HepG2 (cell line): Measurements from ENCODE around the gene HS6ST1. TPM values are rescaled to one million over a fixed set of nuclear protein-coding genes. Genes with fewer than 3 reads are reported as not detected.

Source experiments
- FIP1L1 ChIP-seq: fragments of 200-400 bp; formaldehyde crosslinking; IDR thresholded peaks from 2 replicates; pipeline ENCODE4 v1.6.1; 2018; ENCODE audit warnings: low read depth, mild to moderate bottlenecking, low read length, moderate library complexity, borderline replicate concordance; ENCODE audit not compliant: insufficient read depth
- HDAC2 ChIP-seq: sonication (generic); formaldehyde crosslinking; IDR thresholded peaks from 2 replicates; pipeline ENCODE4 v1.4.0; 2020; ENCODE audit warnings: missing genetic modification reagents
- KDM1A ChIP-seq: IDR thresholded peaks from 2 replicates; pipeline ENCODE4 v1.6.1; 2016; ENCODE audit warnings: missing compliant biosample characterization
- KMT2B ChIP-seq: IDR thresholded peaks from 2 replicates; pipeline ENCODE4 v1.6.1; 2016; ENCODE audit warnings: missing genetic modification reagents, missing compliant biosample characterization
- MIER2 ChIP-seq: IDR thresholded peaks from 2 replicates; pipeline ENCODE4 v1.6.1; 2016; ENCODE audit warnings: missing biosample characterization, missing genetic modification reagents
- NBN ChIP-seq: fragments of 450-650 bp; conservative IDR thresholded peaks from 2 replicates; pipeline ENCODE4 v1.6.1; 2017
- NR2F6 ChIP-seq, 2 experiments: IDR thresholded peaks; 2 replicates each; pipeline ENCODE4 v1.6.1; 2016; ENCODE audit warnings: antibody characterized with exemption in 1 of 2, mild to moderate bottlenecking in 1 of 2
- POLR2AphosphoS2 ChIP-seq: IDR thresholded peaks from 2 replicates; pipeline ENCODE4 v1.6.1; 2011; ENCODE audit warnings: low read depth, low read length, improper control_type of control experiment
- RELA ChIP-seq: sonication (generic); formaldehyde crosslinking; IDR thresholded peaks from 2 replicates; pipeline ENCODE4 v1.4.0; 2020; ENCODE audit warnings: missing genetic modification reagents
- SRSF1 ChIP-seq: fragments of 200-400 bp; formaldehyde crosslinking; optimal IDR thresholded peaks from 2 replicates; pipeline ENCODE3; 2017; ENCODE audit warnings: mild to moderate bottlenecking, low read depth, low read length, moderate library complexity
- TRIM24 ChIP-seq: sonication (generic); formaldehyde crosslinking; IDR thresholded peaks from 2 replicates; pipeline ENCODE4 v1.8.0; 2022; ENCODE audit warnings: mild to moderate bottlenecking, missing genetic modification reagents
- ZIK1 ChIP-seq: sonication (generic); formaldehyde crosslinking; IDR thresholded peaks from 2 replicates; pipeline ENCODE4 v1.5.0; 2020; ENCODE audit warnings: mild to moderate bottlenecking, low read depth, missing genetic modification reagents, borderline replicate concordance
- ZNF224 ChIP-seq: sonication (generic); formaldehyde crosslinking; IDR thresholded peaks from 2 replicates; pipeline ENCODE4 v1.5.0; 2020; ENCODE audit warnings: mild to moderate bottlenecking, missing genetic modification reagents
- ZNF253 ChIP-seq: sonication (generic); formaldehyde crosslinking; IDR thresholded peaks from 2 replicates; pipeline ENCODE4 v1.8.0; 2022; ENCODE audit warnings: mild to moderate bottlenecking, missing genetic modification reagents, borderline replicate concordance
- ZNF326 ChIP-seq: sonication (generic); formaldehyde crosslinking; IDR thresholded peaks from 2 replicates; pipeline ENCODE4 v1.4.0; 2020; ENCODE audit warnings: missing genetic modification reagents, borderline replicate concordance
- ZNF615 ChIP-seq: sonication (generic); formaldehyde crosslinking; IDR thresholded peaks from 2 replicates; pipeline ENCODE4 v1.5.0; 2020; ENCODE audit warnings: mild to moderate bottlenecking, missing genetic modification reagents, borderline replicate concordance
- ZNF672 ChIP-seq: sonication (generic); formaldehyde crosslinking; IDR thresholded peaks from 2 replicates; pipeline ENCODE4 v1.8.1; 2022; ENCODE audit warnings: missing genetic modification reagents
- ZNF703 ChIP-seq: sonication (generic); formaldehyde crosslinking; IDR thresholded peaks from 2 replicates; pipeline ENCODE4 v1.5.1; 2020; ENCODE audit warnings: missing genetic modification reagents, mild to moderate bottlenecking, moderate library complexity, borderline replicate concordance
- ZNF850 ChIP-seq: sonication (generic); formaldehyde crosslinking; conservative IDR thresholded peaks from 2 replicates; pipeline ENCODE4 v1.9.0; 2021; ENCODE audit warnings: mild to moderate bottlenecking, missing genetic modification reagents
- polyA plus RNA-seq, 8 experiments: library from polyadenylated mRNA; depleted of rRNA in 3 of 8; stranded (reverse) in 7 of 8; unstranded in 1 of 8; fragments of >200 nt; fragmentation: Illumina TruSeq in 4 of 8; extraction: Trizol in 4 of 8; gene quantifications; 2 replicates each; pipeline versions ENCODE4 v1.2.1 to v1.2.3, GENCODE V29; 2011 to 2016; ENCODE audit warnings: low read depth in 4 of 8, missing spikeins in 1 of 8, mixed read lengths in 1 of 8; ENCODE audit not compliant: insufficient read depth in 1 of 8
- total RNA-seq, 5 experiments: library from RNA; depleted of rRNA; stranded (reverse); fragments of >200 nt; fragmentation: Illumina TruSeq; extraction: Trizol; gene quantifications; 2 replicates each; pipeline ENCODE4 v1.2.3, GENCODE V29; 2016; ENCODE audit warnings: low read depth in 1 of 5
- TF ChIP-seq, protein P1 (sequence below): sonication (generic); formaldehyde crosslinking; IDR thresholded peaks from 2 replicates; pipeline ENCODE4 v1.4.0; 2020; ENCODE audit warnings: missing genetic modification reagents
- TF ChIP-seq, protein P2 (sequence below): sonication (generic); formaldehyde crosslinking; IDR thresholded peaks from 2 replicates; pipeline ENCODE4 v1.4.0; 2020; ENCODE audit warnings: missing genetic modification reagents, borderline replicate concordance
- TF ChIP-seq, protein P3 (sequence below): sonication (generic); formaldehyde crosslinking; IDR thresholded peaks from 2 replicates; pipeline ENCODE4 v1.4.0; 2020; ENCODE audit warnings: mild to moderate bottlenecking, missing genetic modification reagents
- TF ChIP-seq, protein P4 (sequence below): conservative IDR thresholded peaks from 2 replicates; pipeline ENCODE4 v1.6.1; 2018; ENCODE audit warnings: missing genetic modification reagents

Gene HS6ST1
- total and polyA plus RNA-seq, 2 of the 13 experiments (the other 11 are each of a cell fraction or from before 2014, with no cell fraction given) = 34.5 to 84.6 TPM

DNA sequence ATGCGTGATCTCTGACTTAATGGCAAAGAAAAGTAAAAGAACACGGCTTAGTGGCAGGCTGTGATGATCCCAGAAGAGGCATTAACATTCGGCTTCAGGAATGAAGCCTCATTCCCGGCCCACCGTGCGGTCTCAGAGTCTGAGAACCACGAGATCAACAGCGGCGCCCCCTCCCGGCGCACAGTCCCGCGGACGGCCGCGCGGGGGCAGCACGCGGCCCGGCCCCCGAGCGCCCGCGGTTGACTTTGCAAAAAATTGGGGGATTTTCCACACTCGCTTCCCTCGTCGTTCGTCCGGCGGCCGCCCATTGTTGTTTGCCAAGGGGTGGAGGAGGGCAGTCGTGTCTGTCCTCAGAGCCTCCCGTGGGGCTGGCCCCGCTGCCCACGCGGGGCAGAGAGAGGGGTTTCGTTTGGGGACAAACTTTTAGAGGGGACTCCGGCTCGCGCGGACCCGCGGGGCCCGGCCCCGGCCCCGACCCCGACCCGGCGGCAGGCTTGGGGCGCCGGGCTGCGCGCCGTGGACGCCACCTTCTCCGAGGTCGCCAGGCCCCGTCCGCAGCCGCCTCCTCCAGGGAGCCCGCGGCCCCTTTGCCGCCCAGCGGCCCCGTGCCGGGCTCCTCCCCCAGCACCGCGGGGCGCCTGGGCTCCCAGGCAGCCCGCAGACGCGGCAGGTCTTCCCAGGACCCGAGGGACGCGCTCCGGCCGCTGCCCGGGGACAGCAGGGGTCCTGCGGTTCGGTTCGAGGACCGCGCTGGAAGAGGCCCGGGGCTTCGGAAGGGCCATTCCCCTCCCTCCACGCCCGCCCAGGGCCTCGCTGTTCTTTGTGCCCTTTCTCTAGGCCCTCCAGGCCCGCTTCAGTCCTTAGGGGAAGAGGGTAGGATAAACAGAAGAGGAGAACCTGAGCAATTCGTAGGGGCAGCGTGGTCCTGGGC, 3.4 kb upstream of the HS6ST1 start (continued):
- TF ChIP-seq ZIK1 (CRISPR knock-in tag) (no peak), ZNF253 (CRISPR knock-in tag) (no peak), NR2F6 (IDR thresholded peaks at IDR 0.05) (no peak), NR2F6 (CRISPR knock-in tag; IDR thresholded peaks at IDR 0.05) (0 out of 2 replicates have a peak, but pooled peaks have one; percentile 2), KDM1A (CRISPR knock-in tag) (no peak), FIP1L1 (0 out of 2 replicates have a peak, but pooled peaks have one; percentile 79), HDAC2 (CRISPR knock-in tag) (no peak; the same call in 1 of the 2 replicates), POLR2AphosphoS2 (no peak), ZNF672 (CRISPR knock-in tag) (no peak), ZNF703 (0 out of 2 replicates have a peak, but pooled peaks have one; percentile 19), ZNF615 (CRISPR knock-in tag) (no peak; the same call in 1 of the 2 replicates), TRIM24 (CRISPR knock-in tag) (no peak), RELA (no peak), NBN (no peak), ZNF224 (CRISPR knock-in tag) (no peak), ZNF326 (CRISPR knock-in tag) (no peak), KMT2B (no peak; the same call in 1 of the 2 replicates), MIER2 (CRISPR knock-in tag) (no peak), ZNF850 (CRISPR knock-in tag) (no peak), SRSF1 (peak; percentile 82)
- TF ChIP-seq, protein P1, sequence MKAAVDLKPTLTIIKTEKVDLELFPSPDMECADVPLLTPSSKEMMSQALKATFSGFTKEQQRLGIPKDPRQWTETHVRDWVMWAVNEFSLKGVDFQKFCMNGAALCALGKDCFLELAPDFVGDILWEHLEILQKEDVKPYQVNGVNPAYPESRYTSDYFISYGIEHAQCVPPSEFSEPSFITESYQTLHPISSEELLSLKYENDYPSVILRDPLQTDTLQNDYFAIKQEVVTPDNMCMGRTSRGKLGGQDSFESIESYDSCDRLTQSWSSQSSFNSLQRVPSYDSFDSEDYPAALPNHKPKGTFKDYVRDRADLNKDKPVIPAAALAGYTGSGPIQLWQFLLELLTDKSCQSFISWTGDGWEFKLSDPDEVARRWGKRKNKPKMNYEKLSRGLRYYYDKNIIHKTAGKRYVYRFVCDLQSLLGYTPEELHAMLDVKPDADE (CRISPR knock-in tag) = no peak
- TF ChIP-seq, protein P2, sequence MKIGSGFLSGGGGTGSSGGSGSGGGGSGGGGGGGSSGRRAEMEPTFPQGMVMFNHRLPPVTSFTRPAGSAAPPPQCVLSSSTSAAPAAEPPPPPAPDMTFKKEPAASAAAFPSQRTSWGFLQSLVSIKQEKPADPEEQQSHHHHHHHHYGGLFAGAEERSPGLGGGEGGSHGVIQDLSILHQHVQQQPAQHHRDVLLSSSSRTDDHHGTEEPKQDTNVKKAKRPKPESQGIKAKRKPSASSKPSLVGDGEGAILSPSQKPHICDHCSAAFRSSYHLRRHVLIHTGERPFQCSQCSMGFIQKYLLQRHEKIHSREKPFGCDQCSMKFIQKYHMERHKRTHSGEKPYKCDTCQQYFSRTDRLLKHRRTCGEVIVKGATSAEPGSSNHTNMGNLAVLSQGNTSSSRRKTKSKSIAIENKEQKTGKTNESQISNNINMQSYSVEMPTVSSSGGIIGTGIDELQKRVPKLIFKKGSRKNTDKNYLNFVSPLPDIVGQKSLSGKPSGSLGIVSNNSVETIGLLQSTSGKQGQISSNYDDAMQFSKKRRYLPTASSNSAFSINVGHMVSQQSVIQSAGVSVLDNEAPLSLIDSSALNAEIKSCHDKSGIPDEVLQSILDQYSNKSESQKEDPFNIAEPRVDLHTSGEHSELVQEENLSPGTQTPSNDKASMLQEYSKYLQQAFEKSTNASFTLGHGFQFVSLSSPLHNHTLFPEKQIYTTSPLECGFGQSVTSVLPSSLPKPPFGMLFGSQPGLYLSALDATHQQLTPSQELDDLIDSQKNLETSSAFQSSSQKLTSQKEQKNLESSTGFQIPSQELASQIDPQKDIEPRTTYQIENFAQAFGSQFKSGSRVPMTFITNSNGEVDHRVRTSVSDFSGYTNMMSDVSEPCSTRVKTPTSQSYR (CRISPR knock-in tag) = no peak; the same call in 1 of the 2 replicates
- TF ChIP-seq, protein P3, sequence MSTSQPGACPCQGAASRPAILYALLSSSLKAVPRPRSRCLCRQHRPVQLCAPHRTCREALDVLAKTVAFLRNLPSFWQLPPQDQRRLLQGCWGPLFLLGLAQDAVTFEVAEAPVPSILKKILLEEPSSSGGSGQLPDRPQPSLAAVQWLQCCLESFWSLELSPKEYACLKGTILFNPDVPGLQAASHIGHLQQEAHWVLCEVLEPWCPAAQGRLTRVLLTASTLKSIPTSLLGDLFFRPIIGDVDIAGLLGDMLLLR (CRISPR knock-in tag) = peak; percentile 64; the same call in 1 of the 2 replicates
- TF ChIP-seq, protein P4, sequence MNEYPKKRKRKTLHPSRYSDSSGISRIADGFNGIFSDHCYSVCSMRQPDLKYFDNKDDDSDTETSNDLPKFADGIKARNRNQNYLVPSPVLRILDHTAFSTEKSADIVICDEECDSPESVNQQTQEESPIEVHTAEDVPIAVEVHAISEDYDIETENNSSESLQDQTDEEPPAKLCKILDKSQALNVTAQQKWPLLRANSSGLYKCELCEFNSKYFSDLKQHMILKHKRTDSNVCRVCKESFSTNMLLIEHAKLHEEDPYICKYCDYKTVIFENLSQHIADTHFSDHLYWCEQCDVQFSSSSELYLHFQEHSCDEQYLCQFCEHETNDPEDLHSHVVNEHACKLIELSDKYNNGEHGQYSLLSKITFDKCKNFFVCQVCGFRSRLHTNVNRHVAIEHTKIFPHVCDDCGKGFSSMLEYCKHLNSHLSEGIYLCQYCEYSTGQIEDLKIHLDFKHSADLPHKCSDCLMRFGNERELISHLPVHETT (CRISPR knock-in tag) = no peak
